Ascending aorta (tissue), 2 donors: Measurements from ENCODE around the gene ENKD1. TPM values are rescaled to one million over a fixed set of nuclear protein-coding genes. Genes with fewer than 3 reads are reported as not detected.

ENCODE experiments used
- DNase-seq, 2 donors: peaks; one replicate each; pipeline ENCODE4 v3.0.0-alpha.2; 2019; ENCODE audit warnings: low spot score in 2 of 2
- H3K27ac ChIP-seq, 2 donors: fragments of 200-600 bp; sonication (generic); one replicate each; pipeline ENCODE4 v1.5.1; 2016 to 2017; ENCODE audit warnings: mild to moderate bottlenecking in 1 of 2
- H3K27me3 ChIP-seq: fragments of 200-600 bp; sonication (generic); one replicate; pipeline ENCODE4 v1.5.1; 2017
- H3K36me3 ChIP-seq, 2 donors: fragments of 200-600 bp; sonication (generic); one replicate each; pipeline ENCODE4 v1.5.1; 2016
- H3K4me1 ChIP-seq, 2 donors: fragments of 200-600 bp; sonication (generic); one replicate each; pipeline ENCODE4 v1.5.1; 2016 to 2017; ENCODE audit warnings: mild to moderate bottlenecking in 1 of 2
- H3K4me3 ChIP-seq, 2 donors: fragments of 200-600 bp; sonication (generic); one replicate each; pipeline ENCODE4 v1.5.1; 2016 to 2017; ENCODE audit warnings: mild to moderate bottlenecking in 1 of 2
- H3K9me3 ChIP-seq, 2 donors: fragments of 200-600 bp; sonication (generic); one replicate each; pipeline ENCODE4 v1.5.1; 2016
- intact Hi-C: fragments of 100-400 bp; cut with DNase I; formaldehyde crosslinking; loops from one replicate; pipeline ENCODE4 v1.15.1; 2023
- total RNA-seq: library from RNA; depleted of rRNA; stranded (reverse); fragments of >200 nt; gene quantifications from one replicate; pipeline ENCODE4 v1.1.0, GENCODE V29; 2016
- TF ChIP-seq, protein P1 (sequence below), 3 experiments: fragments of 200-600 bp in 2 of 3; fragments of 450-650 bp in 1 of 3; sonication (generic) in 2 of 3; IDR thresholded peaks; one replicate each; pipeline ENCODE4 v1.5.1; 2016 to 2019; ENCODE audit warnings: antibody characterized with exemption in 3 of 3, mild to moderate bottlenecking in 1 of 3, moderate library complexity in 1 of 3

ENKD1 gene
- total RNA-seq, 1 donor from 2014 or later: 42.5 TPM

DNA sequence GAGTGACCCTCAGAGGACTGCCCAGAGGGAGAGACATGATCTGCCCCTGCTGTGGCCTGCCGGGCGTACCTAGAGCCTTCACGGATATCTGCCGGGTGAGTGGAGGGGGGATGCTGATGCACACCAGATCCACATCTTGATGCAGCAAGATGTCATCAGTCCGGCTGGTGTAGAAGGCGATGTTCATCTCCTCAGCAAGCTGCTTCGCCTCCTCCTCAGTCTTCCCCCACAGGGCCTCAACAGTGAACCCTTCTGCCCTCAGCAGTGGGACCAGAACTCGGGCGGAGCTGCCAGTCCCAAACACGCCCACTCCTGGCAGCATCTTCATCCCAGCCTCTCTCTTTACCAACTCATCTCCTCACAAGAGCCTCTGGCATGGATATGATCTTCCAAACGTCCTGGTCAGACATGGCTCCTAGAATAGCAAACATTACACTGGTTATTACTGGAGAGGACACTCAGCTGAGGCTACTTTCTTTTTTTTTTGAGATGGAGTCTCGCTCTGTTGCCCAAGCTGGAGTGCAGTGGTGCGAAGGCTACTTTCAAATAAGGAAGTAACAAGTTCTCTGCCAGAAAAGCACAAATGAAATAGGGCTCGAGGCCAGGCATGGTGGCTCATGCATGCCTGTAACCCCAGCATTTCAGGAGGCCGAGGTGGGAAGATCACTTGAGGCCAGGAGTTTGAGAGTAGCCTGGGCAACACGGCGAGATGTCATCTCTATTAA lies 19.0 kb upstream of the ENKD1 start:
- H3K27ac ChIP-seq: peak overlapping the region in 1 of 2 donors; percentile 46
- intact Hi-C loops: no loop called here
- H3K4me3 ChIP-seq: no peak overlapping the region
- no peaks in the 10 kb centered on the region for H3K9me3 ChIP-seq
- H3K36me3 ChIP-seq: peaks cover 21 to 23% of the 10 kb centered on the region in 2 donors
- no peaks in the 10 kb centered on the region for H3K27me3 ChIP-seq
- TF ChIP-seq, protein P1, sequence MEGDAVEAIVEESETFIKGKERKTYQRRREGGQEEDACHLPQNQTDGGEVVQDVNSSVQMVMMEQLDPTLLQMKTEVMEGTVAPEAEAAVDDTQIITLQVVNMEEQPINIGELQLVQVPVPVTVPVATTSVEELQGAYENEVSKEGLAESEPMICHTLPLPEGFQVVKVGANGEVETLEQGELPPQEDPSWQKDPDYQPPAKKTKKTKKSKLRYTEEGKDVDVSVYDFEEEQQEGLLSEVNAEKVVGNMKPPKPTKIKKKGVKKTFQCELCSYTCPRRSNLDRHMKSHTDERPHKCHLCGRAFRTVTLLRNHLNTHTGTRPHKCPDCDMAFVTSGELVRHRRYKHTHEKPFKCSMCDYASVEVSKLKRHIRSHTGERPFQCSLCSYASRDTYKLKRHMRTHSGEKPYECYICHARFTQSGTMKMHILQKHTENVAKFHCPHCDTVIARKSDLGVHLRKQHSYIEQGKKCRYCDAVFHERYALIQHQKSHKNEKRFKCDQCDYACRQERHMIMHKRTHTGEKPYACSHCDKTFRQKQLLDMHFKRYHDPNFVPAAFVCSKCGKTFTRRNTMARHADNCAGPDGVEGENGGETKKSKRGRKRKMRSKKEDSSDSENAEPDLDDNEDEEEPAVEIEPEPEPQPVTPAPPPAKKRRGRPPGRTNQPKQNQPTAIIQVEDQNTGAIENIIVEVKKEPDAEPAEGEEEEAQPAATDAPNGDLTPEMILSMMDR (IDR thresholded peaks at IDR 0.05): no peak
- no peaks in the 10 kb centered on the region for H3K4me1 ChIP-seq
- DNase-seq: no peak

DNA sequence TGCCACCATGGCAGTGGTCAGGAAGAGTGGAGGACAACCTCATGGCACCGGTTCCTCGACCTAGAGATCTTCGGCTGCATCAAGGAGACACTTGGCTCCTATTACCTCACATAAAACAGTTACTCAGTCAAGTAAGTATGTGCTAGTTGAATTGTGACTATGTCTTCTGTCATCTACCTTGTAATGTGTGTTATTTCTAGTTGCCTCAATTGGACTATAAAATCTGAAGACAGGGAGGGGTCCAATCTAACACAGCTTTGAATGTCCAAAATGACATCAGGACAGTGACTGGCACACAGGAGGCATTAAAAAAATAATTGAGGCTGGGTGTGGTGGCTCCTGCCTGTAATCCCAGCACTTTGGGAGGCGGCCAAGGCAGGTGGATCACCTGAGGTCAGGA lies 17.2 kb upstream of the ENKD1 start:
- Histone ChIP-seq H3K9me3 (no peaks in the 10 kb centered on the region), H3K27me3 (no peaks in the 10 kb centered on the region), H3K27ac (no peak overlapping the region), H3K36me3 (peaks cover 21 to 30% of the 10 kb centered on the region in 2 donors), H3K4me3 (no peak overlapping the region), H3K4me1 (no peaks in the 10 kb centered on the region)
- intact Hi-C loops: no loop called here
- TF ChIP-seq, protein P1 (IDR thresholded peaks at IDR 0.05): no peak
- DNase-seq: no peak

DNA sequence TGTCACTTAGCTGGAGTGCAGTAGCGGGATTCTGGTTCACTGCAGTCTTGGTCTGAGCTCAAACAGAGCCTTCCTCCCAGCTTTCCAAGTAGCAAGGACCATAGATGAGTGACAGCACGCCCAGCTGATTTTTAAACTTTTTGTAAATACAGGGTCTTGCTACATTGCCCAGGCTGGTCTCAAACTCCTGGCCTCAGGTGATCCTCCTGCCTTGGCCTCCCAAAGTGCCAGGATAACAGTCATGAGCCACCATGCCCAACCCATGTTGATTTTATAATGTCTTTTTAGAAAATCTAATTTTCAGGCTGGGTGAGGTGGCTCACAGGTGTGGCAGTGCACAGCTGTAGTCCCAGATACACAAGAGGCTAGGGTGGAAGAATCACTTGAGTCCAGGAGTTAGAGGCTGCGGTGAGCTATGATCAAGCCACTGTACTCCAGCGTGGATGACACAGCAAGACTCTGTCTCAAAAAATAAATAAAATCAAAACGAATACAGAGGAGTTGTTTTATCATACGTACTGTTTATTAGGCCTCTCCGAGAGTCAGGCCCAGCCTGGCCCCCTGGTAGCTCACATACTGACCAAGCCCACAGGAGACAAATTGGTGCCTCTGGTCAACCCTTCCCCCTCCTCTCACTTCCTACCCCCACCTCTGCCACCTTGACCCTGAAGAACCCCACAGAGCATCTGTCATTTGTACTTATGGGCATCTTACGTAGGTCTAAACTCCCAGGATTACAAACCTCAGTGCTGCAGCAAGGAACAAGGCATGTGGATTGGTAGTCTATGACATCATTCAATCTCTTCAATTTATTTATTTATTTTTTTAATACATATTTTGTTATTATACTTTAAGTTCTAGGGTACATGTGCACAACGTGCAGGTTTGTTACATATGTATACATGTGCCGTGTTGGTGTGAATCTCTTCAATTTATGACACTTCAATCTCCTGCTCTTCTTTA lies 13.7 kb upstream of the ENKD1 start:
- no peak overlapping the region for H3K27ac ChIP-seq
- no peak for DNase-seq
- no peaks in the 10 kb centered on the region for H3K27me3 ChIP-seq
- intact Hi-C loops: no loop called here
- no peak overlapping the region for H3K4me3 ChIP-seq
- H3K4me1 ChIP-seq: no peaks in the 10 kb centered on the region
- TF ChIP-seq, protein P1 (IDR thresholded peaks at IDR 0.05): no peak
- no peaks in the 10 kb centered on the region for H3K9me3 ChIP-seq
- H3K36me3 ChIP-seq: peaks cover 19 to 30% of the 10 kb centered on the region in 2 donors

DNA sequence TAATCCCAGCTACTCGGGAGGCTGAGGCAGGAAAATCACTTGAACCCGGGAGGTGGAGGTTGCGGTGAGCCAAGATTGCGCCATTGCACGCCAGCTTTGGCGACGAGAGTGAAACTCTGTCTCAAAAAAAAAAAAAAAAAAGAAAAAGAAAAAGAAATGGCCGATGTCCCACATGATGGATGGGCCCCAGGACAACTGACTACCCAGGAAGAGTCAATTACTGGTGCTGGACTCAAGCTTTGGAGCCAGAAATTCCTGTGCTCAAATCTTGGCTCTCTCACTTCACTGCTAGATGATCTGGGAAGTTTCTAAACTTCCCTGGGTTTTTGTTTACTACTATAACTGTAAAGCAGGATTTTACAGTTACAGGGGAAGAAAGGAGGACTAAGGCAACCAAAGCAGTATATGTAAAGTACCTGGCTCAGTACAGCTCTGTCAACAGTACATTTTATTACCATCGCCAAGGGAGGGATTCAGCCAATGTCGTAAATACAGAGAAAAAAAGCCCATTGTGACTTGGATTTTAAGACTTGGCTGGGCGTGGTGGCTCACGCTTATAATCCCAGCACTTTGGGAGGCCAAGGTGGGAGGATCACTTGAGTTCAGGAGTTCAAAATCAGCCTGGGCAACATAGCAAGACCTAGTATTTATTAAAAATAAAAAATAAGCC lies 11.9 kb upstream of the ENKD1 start:
- DNase-seq: no peak
- intact Hi-C loops: no loop called here
- Histone ChIP-seq H3K27me3 (no peaks in the 10 kb centered on the region), H3K4me3 (no peak overlapping the region), H3K27ac (no peak overlapping the region), H3K4me1 (no peaks in the 10 kb centered on the region), H3K36me3 (peaks cover 3 to 22% of the 10 kb centered on the region in 2 donors), H3K9me3 (no peaks in the 10 kb centered on the region)
- TF ChIP-seq, protein P1 (IDR thresholded peaks at IDR 0.05): no peak

DNA sequence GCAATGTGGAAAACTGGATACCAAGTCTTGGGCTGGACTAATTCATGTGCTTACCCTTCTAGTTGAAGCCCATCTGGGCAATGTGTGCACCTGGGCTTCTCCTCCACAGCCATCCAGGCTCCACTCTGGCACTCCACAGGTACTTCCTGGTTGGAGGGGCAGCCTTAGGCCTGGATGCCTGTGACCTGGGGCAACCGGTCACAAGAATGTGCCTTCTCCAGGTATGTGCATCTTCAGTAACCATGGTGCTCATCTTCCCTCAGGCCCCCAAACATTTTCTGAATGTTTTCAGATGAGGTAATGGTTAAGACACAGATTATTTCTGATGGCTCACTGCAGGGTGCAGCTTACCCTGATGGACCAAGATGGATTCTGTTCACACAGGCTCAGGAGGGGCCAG lies 11.2 kb upstream of the ENKD1 start:
- Histone ChIP-seq H3K36me3 (peaks cover 2 to 14% of the 10 kb centered on the region in 2 donors), H3K27me3 (no peaks in the 10 kb centered on the region), H3K9me3 (no peaks in the 10 kb centered on the region), H3K4me1 (no peaks in the 10 kb centered on the region), H3K4me3 (no peak overlapping the region), H3K27ac (no peak overlapping the region)
- TF ChIP-seq, protein P1 (IDR thresholded peaks at IDR 0.05): no peak
- no peak for DNase-seq
- intact Hi-C loops: no loop called here
